Stimulated activated CD4-positive, alpha-beta T cell treated with anti-CD3 and anti-CD28 coated beads, Interleukin-15, amount 100 ng/mL, for 24 hours (primary cell): Measurements from ENCODE around the gene BRSK1.
"Not testable (repeated sequence)": the region's sequence is repeated elsewhere in the genome, so short reads cannot be mapped to it uniquely, and the experiment has no call there.

Experiments used
- DNase-seq: peaks from one replicate; pipeline ENCODE4 v3.0.0-alpha.2; 2020

BRSK1 gene

GRCh38 chr19:55305491-55305890 is 21.7 kb downstream of the BRSK1 start:
- peak; percentile 68 for DNase-seq

DNA sequence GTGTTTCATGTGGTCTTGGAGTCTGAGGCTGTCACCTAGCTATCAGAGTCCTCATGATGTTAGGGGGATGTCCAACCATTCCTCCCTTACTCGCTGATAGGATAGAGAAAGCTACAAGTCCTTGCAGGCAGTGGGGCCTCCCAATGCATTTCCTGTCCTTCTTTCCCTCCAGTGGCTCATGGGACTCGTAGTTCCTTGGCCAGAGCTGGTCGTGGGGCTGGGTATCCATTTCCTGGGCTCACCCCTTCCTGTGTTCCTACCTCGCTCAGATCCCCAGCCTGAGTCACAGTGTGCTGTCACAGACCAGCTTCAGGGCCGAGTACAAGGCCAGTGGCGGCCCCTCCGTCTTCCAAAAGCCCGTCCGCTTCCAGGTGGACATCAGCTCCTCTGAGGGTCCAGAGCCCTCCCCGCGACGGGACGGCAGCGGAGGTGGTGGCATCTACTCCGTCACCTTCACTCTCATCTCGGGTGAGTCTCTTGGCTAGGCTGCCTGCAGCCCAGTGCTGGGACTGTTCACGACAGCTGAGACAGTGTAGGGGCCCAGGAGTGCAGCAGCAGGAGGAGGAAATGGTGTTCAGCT is 22.3 kb downstream of the BRSK1 start:
- no peak for DNase-seq

DNA sequence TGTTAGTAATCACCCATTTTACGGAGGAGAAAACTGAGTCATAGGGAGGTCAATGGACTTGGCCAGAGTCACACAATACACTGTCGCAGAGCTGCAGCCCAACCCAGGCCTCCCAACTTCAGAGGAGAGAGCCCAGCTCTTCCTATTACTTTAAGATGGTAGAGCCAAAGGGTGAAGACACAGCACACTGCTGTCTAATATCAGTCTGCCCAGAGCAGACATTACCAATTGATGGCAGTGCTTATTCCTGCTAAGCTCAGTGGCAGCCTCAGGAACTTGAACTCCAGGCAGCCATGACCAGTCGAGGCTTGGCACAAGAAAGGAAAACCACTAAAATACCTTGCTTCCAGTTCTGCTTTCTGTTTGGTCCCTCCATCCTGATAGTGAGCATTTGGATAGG is 22.9 kb downstream of the BRSK1 start:
- DNase-seq = no peak

- no peak for DNase-seq
Measured at GRCh38 chr19:55308281-55308680, 24.5 kb downstream of the BRSK1 start.

DNA sequence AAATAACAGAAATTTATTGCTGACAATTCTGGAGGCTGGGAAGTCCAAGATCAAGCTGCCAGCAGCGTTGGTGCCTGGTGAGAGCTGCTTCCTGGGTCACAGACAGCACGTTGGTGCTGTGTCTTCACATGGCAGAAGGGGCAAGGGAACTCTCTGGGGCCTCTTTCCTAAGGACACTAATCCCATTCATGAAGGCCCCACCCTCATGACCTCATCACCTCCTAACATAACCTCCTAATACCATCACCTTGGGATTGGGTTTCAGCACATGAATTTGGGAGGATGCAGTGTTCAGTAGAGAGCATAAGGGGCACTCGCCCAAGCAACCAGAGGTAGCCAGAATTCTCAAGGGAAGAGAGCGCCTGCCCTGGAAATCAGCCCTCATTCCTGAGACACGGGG is 25.7 kb downstream of the BRSK1 start:
- no peak for DNase-seq

GRCh38 chr19:55310498-55310897 is 26.7 kb downstream of the BRSK1 start:
- DNase-seq = no peak

GRCh38 chr19:55311397-55311796 is 27.6 kb downstream of the BRSK1 start:
- DNase-seq = no peak

GRCh38 chr19:55311797-55312196 is 28.0 kb downstream of the BRSK1 start:
- no peak for DNase-seq

DNA sequence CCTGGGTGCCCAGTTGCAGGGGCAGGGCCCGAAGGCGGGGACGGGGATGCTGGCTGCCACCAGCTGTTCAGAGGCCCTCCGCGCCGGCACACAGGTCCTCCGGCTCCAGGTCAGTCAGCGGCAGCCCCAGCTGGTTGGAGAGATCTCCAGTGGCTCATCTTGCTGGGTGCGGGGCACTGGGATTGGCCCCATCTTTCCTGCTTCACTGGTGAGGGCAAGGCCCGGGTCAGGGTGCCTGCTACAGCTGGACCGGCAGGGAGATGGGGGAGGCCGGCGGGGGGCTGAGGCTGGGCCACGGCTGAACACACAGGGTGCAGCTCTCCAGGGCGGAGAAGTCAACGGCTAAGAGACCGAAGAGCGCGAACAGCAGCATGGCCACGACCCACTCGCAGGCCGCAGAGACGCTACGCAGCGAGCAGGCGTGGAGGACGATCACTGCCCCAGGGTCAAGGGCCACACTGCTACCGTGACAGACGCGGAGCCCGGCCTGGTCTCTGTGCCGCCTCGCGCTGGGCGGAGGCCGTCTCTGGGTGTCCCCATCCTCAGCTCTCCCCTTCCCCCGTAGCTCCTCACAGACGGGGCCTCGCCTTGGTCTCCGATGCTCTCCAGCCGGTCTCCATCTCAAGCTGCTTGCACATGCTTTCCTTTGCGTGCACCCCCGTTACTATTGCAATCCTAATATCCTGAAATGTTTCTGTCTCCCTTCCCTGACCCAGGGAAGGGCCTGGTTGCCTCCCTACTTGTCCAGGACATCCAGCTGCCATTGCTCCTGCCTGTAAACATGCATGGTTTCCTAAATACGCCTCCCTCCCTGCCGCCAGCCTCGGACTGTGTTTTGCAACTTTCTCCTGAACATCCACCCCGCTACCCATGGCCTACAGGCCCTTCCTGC is 29.1 kb downstream of the BRSK1 start:
- no peak for DNase-seq

- no peak for DNase-seq
Measured at GRCh38 chr19:55314396-55314795, 30.6 kb downstream of the BRSK1 start.

DNA sequence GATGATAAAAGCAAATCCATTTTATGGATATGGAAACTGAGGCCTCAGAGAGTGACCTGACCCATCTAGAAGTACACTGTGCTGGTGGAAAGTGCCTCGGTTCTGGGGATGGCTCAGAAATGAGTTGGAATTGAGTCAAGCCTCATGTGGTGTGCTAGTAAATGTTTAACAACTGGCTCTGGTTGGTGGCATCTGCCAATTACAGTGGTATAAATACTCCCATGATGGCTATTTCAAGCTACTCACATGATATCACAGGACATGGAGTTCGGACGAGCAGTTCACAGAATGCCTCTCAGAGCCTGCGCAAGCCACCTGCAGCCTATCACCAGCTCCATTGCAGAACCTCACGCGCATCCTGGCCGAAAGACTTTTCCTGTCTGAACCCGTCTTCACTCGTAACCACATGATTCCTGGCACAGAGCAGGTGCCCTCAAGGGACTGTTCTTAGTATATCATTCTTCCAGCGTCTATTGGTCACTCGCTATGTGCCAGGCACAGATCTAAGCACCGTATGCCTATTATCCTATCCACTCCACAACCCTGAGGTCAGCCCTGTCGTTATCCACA is 32.2 kb downstream of the BRSK1 start:
- DNase-seq = no peak

GRCh38 chr19:55316646-55317045 is 32.8 kb downstream of the BRSK1 start:
- no peak for DNase-seq

GRCh38 chr19:55319785-55320184 is 36.0 kb downstream of the BRSK1 start:
- no peak for DNase-seq

- DNase-seq = no peak
Measured at GRCh38 chr19:55320844-55321419, 37.1 kb downstream of the BRSK1 start.

- DNase-seq = no peak
Measured at GRCh38 chr19:55321466-55322137, 37.8 kb downstream of the BRSK1 start.

DNA sequence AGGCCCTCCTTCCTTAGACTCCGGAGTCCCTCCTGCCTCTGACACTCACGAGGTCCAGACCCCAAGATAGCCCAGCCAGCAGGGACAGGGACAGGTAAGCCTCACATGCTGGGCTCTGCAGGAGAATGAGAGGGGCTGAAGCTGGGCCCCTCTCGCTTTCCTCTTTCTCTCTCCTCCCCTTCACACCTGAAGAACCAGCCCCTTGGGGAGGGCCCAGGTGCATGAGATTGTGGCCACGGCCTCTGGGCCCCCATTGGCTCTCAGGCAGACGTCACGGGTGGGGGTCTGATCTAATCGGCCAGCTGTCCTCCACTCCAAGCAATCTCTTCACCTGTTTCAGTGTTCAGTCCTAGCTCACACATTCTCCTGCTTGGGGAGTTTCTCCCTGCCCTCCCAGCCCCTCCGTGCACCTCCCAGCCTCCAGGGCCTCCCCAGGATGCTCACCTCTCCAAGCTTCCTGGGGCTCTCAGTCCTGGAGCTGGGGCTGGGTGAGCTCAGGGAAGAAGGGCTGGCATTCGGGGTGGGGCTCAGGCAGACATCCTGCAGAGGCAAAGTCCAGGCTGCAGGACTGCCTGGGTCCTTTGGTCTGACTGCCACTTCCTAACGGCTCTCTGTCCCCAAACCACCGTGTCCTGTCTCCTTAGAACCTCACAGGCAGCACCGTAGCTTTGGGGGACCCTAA is 38.5 kb downstream of the BRSK1 start:
- DNase-seq = no peak

DNA sequence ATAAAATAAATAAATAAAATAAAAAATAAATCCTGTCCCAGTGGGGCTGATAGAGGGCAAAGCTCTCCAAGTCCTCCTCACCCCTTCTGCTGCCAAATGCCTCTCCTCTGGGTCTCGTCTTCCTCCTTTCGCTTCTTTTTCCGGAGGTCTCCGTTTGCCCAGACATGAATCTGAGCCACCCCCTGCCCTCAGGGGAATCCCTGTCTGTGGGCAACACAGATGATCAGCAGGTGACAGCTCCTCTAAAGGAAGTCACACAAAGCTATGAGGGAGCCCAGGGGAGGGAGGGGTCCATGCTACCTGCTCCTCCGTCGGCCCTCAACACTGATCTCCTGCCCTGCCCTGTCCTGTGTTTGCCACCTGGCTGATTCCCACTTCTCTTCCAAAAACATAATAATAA is 40.9 kb downstream of the BRSK1 start:
- DNase-seq = no peak

DNA sequence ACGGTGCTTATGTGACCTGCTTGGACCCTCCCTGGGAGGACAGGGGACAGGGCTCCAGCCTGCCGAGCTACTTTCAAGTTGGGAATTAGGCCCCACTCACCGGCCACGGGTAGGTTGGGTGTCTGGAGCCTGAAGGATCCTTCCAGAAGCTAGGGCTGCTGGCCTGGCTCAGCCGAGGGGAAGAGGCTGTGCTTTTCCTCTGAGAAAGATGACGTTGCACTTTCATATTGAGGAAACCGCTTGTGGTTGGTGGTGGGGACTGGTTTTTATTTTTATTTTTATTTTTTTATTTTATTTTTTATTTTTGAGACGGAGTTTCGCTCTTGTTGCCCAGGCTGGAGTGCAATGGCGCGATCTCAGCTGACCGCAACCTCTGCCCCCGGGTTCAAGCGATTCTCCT is 41.4 kb downstream of the BRSK1 start, which contains the start of gene TMEM150B:
Gene TMEM150B (minus strand): TSS at position 170 of the 400 bp plus-strand sequence. CDS start 4,305 bp downstream, outside the sequence.
- no peak for DNase-seq

- not testable (repeated sequence) for DNase-seq
Measured at GRCh38 chr19:55328774-55329318, 45.0 kb downstream of the BRSK1 start.

DNA sequence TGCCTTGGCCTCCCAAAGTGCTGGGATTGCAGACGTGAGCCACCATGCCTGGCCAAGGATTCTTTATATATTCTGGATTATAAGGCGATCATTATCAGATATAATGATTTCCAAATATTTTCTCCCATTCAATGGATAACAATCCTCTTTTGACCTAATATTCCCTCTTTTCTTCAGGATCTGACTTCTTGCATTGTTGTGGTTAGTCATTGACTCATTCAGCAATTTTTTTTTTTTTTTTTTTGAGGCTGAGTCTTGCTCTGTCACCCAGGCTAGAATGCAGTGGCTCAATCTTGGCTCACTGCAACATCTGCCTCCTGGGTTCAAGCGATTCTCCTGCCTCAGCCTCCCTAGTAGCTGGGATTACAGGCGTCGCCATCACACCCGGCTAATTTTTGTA is 46.0 kb downstream of the BRSK1 start:
- DNase-seq = not testable (repeated sequence)

DNA sequence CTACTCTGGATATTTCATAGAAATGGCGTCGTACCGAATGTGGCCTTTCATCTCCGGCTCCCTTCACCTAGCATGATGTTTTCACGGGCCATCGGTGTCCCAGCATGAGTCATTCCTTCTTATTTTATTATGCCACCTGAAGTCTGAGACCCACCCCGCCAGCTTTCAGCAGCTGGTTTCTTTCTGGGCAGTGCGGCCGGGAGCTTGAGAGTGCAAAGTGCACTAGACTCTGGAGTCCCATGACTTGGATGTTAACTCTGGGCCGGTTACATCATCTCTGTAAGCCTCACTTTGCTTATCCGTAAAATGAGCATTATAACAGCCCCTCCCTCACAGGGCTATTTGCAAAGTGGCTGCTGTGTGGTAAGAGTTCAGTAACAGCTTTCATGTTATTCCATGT is 50.1 kb downstream of the BRSK1 start:
- DNase-seq = no peak

GRCh38 chr19:55336101-55336500 is 52.3 kb downstream of the BRSK1 start:
- no peak for DNase-seq
